IPS DF 19.7 (cell line): Measurements from ENCODE around the gene IFNL3.
"Not testable (repeated sequence)": the region's sequence is repeated elsewhere in the genome, so short reads cannot be mapped to it uniquely, and the experiment has no call there.

ENCODE experiments used
- DNase-seq: peaks from one replicate; pipeline ENCODE4 v3.0.0-alpha.2; 2013; ENCODE audit warnings: low read depth, low spot score

IFNL3 gene

GRCh38 chr19:39244410-39245100, at the start of gene IFNL3:
TSS of gene IFNL3 (minus strand) at chr19:39245006. CDS start at chr19:39244967, 39 bp downstream.
- not testable (repeated sequence) for DNase-seq

GRCh38 chr19:39293394-39293793, 48.6 kb upstream of the IFNL3 start:
- no peak for DNase-seq

GRCh38 chr19:39284032-39284431, 39.2 kb upstream of the IFNL3 start:
- DNase-seq: no peak

GRCh38 chr19:39282021-39282420, 37.2 kb upstream of the IFNL3 start:
- no peak for DNase-seq

GRCh38 chr19:39277598-39277997, 32.8 kb upstream of the IFNL3 start:
- DNase-seq: no peak

DNA sequence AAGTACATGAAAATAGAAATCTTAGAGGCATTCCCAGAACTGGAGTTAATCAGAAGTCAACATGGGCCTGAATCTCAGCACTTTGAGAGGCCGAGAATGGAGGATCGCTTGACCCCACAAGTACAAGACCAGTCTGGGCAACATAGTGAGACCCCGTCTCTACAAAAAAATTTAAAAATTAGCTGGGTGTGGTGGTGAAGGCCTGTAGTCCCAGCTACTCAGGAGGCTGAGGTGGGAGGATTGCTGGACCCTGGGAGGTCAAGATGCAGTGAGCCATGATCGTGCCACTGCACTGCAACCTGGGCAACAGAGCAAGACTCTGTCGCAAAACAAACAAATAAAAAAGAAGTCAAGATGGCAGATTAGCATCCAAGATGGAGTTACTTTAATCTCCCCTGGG, 31.9 kb upstream of the IFNL3 start:
- no peak for DNase-seq

GRCh38 chr19:39275578-39275977, 30.8 kb upstream of the IFNL3 start:
- DNase-seq: no peak

- not testable (repeated sequence) for DNase-seq
These were observed 29.1 kb upstream of the IFNL3 start for GRCh38 chr19:39273859-39274258.

DNA sequence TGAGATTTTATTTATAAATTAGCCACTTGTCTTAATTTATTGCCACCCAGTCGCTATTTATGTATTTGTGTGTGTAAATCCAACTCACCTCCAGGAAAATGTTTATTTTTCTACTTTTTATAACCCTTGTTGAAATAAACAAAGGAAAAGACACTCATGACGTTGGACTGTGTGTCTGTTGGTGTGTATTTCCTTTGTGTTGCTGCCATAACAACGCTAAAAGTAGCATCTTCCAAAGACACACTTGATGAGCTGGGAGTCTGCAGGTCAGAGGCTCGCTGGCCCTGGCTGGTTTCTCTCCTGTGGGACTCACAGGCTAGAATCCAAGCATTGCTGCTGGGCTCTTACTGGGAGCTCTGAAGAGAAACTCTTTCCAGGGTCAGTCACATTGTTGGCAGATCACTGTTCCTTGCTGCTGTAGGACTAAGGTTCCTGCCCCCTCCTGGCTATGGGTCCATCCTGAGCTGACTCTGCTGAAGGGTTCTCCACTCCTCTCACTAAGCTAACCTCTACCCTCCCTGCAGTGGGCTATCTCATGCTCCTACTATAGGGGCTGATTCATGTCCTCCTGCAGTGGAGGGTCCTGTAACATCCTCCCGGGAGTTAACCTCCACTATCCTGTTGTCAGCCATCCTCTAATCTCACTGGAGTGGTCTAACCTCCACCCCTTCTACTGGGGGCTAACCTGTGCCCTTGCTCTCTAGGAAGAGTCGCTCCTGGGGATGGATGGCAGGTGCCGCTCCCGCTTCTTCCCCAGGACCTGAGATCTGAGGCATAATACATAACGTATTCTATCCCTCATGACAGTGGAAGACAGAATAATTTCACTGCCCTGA, 25.4 kb upstream of the IFNL3 start:
- DNase-seq: no peak

DNA sequence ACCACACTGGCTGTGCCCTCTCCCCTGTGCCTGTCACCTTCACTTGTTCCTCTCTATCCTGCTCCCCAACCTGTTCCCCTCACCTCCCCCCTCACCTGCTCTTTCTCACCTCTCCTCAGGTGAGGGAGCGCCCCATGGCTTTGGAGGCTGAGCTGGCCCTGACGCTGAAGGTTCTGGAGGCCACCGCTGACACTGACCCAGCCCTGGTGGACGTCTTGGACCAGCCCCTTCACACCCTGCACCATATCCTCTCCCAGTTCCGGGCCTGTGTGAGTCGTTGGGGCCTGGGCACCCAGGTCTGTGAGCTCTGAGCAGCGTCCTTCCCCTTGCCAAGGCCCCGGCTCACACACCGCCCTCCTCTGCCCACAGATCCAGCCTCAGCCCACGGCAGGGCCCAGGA, 24.6 kb upstream of the IFNL3 start:
- DNase-seq: not testable (repeated sequence)

GRCh38 chr19:39268531-39269223, 23.9 kb upstream of the IFNL3 start:
- DNase-seq: not testable (repeated sequence)

GRCh38 chr19:39268085-39268484, 23.3 kb upstream of the IFNL3 start, which contains the start of gene IFNL2:
TSS of gene IFNL2 (plus strand) at chr19:39268396. CDS start at chr19:39268569, 173 bp downstream.
- DNase-seq: not testable (repeated sequence)

GRCh38 chr19:39265321-39265916, 20.6 kb upstream of the IFNL3 start:
- DNase-seq: no peak

GRCh38 chr19:39264306-39265290, 19.8 kb upstream of the IFNL3 start:
- no peak for DNase-seq

DNA sequence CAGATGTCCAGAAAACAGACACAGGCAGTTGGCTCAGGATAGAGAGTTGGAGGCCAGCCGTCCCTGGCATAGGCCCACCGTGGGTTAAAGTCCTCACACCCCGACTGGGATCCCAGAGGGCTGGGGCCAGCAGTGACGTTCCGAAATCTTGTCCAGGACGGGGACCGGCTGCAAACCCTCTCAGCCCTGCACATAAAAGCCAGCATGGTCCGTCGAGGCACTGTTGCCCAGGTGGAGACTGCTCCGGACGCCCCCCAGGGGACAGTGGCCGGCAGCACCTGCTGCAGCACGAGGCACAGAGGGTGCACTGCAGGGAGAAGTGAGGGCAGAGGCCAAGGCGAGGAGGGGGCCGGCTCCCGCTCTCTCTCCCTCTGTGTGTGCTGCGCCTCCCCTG, 19.1 kb upstream of the IFNL3 start:
- DNase-seq: no peak

DNA sequence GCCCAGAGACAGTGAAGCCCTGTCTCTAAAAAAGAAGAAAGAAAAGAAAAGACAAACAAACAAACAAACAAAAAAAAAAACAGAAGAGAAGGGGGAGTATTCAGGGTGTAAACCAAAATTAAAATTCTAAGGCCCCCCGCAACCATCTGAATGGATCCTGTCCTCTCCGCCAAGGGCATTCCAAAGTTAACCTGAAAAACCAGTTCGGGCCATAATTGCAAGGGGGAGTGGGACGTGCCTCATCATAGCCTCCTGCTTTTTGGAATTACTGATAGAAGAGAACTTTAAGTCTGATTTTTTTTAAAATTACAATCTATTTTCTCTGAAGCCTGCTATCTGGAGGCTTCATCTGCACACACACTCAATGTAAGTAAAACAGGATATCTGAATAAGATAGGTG, 17.7 kb upstream of the IFNL3 start:
- DNase-seq: no peak

- DNase-seq: no peak
These were observed 16.9 kb upstream of the IFNL3 start for GRCh38 chr19:39261704-39262103.

GRCh38 chr19:39257227-39257626, 12.4 kb upstream of the IFNL3 start:
- DNase-seq: no peak

DNA sequence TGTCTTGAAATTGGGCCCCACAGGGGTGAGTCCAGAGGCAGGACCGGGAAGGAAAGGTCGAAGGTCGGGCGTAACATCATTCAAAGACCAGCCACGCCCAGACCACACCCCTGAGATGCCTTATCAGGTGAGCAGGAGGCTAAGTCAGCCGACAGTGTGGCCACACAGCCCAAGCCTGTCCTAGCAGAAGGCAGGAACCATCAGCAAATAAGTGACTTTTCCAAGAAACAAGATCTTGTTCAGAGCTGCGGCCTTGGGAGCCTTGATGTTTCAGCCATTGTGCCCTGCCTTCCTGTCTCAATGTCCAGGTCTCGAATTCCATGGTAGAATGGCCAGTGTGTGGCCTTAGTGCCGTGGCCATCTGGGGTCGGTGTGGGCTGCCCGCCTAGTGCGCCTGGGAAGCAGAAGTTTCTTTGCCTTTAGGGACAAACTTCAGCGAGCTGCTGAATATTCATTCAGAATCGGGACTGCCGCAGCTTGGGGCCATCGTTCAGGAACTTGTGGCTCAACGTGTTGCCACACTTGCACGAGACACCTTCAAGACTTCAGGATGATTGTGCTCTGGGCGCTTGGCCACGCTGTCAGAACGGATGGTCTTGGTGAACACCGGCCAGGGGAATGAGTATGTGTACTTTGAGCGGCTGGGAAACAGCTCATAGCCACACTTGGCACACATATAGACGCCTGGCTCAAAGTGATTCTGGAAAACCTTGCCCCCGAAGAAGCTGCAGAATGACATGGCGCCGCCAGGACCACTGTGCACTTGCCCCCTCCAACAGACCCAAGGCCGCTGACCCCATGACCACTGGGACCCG, 9.9 kb upstream of the IFNL3 start:
- no peak for DNase-seq
